Small intestine (tissue), 7 donors: ENCODE data around the gene ELOF1. TPM values are rescaled to one million over a fixed set of nuclear protein-coding genes. Genes with fewer than 3 reads are reported as not detected.

Source experiments
- DNase-seq, 2 donors: peaks; one replicate each; pipeline versions ENCODE4 v3.0.0 to v3.0.0-alpha.2; 2013
- FAIRE-seq: peaks from 2 replicates; lab custom pipeline; 2012; peaks lifted over from hg19 to GRCh38; lab: Jason Lieb, UNC
- H3K27ac ChIP-seq, 3 donors: one replicate each; pipeline ENCODE4 v1.5.1; 2013; ENCODE audit warnings: low read length in 2 of 3, mild to moderate bottlenecking in 2 of 3, control low read depth in 1 of 3, inconsistent platforms in 1 of 3, low read depth in 1 of 3, moderate library complexity in 1 of 3
- H3K27me3 ChIP-seq, 3 donors: one replicate each; pipeline ENCODE4 v1.6.1; 2013; ENCODE audit warnings: low read length in 3 of 3, inconsistent platforms in 1 of 3; ENCODE audit not compliant: control insufficient read depth in 3 of 3, insufficient read depth in 3 of 3
- H3K36me3 ChIP-seq, 3 donors: one replicate each; pipeline ENCODE4 v1.6.1; 2013; ENCODE audit warnings: low read length in 3 of 3, inconsistent platforms in 1 of 3, low read depth in 1 of 3, mild to moderate bottlenecking in 1 of 3, moderate library complexity in 1 of 3; ENCODE audit not compliant: control insufficient read depth in 3 of 3, insufficient read depth in 2 of 3
- H3K4me1 ChIP-seq, 3 donors: one replicate each; pipeline ENCODE4 v1.6.1; 2013; ENCODE audit warnings: low read length in 2 of 3, inconsistent platforms in 1 of 3, low read depth in 1 of 3, mild to moderate bottlenecking in 1 of 3, moderate library complexity in 1 of 3; ENCODE audit not compliant: control insufficient read depth in 3 of 3, insufficient read depth in 2 of 3
- H3K4me3 ChIP-seq, 3 donors: one replicate each; pipeline ENCODE4 v1.5.1; 2013; ENCODE audit warnings: low read length in 3 of 3, control low read depth in 1 of 3, inconsistent platforms in 1 of 3, low read depth in 1 of 3, mild to moderate bottlenecking in 1 of 3, moderate library complexity in 1 of 3
- H3K9me3 ChIP-seq, 2 donors: one replicate each; pipeline ENCODE4 v1.6.1; 2013; ENCODE audit warnings: low read depth in 1 of 2, low read length in 1 of 2; ENCODE audit not compliant: control insufficient read depth in 2 of 2, insufficient read depth in 1 of 2
- WGBS, 3 donors: extraction: QIAGEN DNeasy Blood & Tissue Kit; methylation state at CpG; one replicate each; pipeline ENCODE4 v1.1.7; 2013; 5-methylcytosine and 5-hydroxymethylcytosine counted together
- polyA plus RNA-seq, 4 donors: library from polyadenylated mRNA; stranded (reverse) in 3 of 4; unstranded in 1 of 4; fragments of 200-250 nt in 3 of 4; fragments of 120-200 nt in 1 of 4; gene quantifications; one replicate each; pipeline versions ENCODE4 v1.2.1 to v1.2.3, GENCODE V29; 2013
- donor health status: healthy with polysubstance abuse.
- donor health status: control.
- donor health status: control.
- donor health status: Bipolar disorder and iron deficiency.
- donor health status: healthy.

ELOF1 gene
- polyA plus RNA-seq, 4 donors = 39.0 to 80.3 (median 53.5) TPM

DNA sequence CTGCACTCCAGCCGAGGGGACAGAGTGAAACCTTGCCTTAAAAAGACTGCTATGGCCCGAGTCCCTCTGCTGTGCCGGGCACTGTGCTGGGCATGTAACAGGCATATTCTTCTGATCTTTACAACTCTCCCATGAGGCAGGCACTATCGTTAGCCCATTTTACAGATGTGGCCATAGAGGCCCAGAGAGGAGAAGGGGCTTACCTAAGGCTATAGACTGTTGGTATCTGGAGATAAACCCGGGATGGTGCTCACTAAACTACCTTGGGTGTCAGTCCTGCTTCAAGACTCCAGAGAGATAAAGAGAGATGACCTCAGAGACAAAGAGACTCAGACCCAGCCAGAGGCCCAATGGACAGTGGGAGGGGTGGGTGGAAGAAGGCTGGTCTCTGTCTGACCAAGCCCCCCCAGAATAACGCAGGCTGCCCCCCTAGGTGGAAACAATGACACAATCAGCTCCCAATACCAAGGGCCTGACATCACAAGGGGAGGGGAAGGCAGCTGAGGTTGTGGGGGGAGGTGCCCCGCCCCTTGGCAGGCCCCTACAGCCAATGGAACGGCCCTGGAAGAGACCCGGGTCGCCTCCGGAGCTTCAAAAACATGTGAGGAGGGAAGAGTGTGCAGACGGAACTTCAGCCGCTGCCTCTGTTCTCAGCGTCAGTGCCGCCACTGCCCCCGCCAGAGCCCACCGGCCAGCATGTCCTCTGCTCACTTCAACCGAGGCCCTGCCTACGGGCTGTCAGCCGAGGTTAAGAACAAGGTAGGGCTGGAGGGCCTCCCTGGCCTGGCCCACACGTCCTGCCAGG lies 20.6 kb downstream of the ELOF1 start, which contains the start of gene CNN1:
CNN1 (plus strand) TSS at position 620 of the 805 bp plus-strand sequence; CDS start at position 697, 77 bp downstream.
- FAIRE-seq (no peak), DNase-seq (peak in 1 of 2 donors; percentile 44)
- WGBS, 3 donors = 22 to 39% (median 28%) methylated on average over 20 to 21 of the region's 21 CpGs
- H3K9me3 ChIP-seq = no peaks in the 10 kb centered on the region
- peaks cover 0 to 5% (median 3%) of the 10 kb centered on the region in 3 donors for H3K4me1 ChIP-seq
- H3K4me3 ChIP-seq = peak within 1 kb of the TSS in 1 of 3 donors; percentile 41
- H3K27me3 ChIP-seq = peaks cover 0 to 34% (median 4%) of the 10 kb centered on the region in 3 donors
- H3K27ac ChIP-seq = peak within 1 kb of the TSS in 2 of 3 donors; percentile 72 to 79
- no peaks in the 10 kb centered on the region for H3K36me3 ChIP-seq

DNA sequence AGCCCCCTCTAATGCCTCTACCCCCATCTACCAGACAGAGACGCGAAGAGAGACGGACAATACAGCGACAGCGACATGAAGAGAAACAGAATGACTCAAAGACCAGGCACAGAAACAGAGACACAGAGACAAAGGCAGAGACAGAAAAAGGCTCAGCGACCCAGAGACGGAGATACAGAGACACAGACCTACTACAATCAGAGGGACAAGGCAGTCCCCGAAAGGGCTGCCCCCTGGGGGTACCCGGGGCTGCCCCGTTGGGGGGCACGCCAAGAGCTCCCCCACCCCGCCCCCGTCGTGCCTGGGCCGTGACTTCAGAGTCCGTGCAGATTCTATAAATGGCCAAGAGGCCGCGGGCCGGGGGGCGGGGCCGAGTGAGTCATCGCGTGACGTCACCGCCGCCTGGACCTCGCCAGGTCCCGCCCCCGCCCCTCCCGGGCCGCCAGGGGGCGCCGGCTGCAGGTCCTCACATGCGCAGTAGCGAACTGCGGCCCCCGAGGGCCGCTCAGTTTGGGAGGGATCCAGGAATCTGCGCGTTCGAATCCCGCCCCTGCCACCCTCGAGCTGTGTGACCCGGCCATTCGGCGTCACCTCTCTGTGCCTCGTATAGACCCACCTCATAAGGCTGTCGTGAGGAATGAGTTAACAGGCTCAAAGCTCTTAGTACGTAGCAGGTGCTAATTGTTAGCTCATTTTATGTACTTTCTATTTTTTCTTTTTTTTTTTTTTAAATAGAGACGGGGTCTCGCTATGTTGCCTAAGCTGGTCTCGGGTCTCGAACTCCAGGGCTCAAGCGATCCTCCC lies 23.0 kb downstream of the ELOF1 start:
- peaks cover 0 to 30% (median 4%) of the 10 kb centered on the region in 3 donors for H3K27me3 ChIP-seq
- H3K27ac ChIP-seq = peak overlapping the region in 2 of 3 donors; percentile 52 to 88
- peak overlapping the region in 1 of 3 donors; percentile 37 for H3K4me3 ChIP-seq
- H3K36me3 ChIP-seq = no peaks in the 10 kb centered on the region
- DNase-seq (peak; percentile 76 to 93), FAIRE-seq (no peak)
- H3K9me3 ChIP-seq = no peaks in the 10 kb centered on the region
- 11 to 14% (median 14%) methylated on average over 52 to 54 of the region's 54 CpGs for WGBS, 3 donors
- H3K4me1 ChIP-seq = peaks cover 0 to 5% (median 3%) of the 10 kb centered on the region in 3 donors

DNA sequence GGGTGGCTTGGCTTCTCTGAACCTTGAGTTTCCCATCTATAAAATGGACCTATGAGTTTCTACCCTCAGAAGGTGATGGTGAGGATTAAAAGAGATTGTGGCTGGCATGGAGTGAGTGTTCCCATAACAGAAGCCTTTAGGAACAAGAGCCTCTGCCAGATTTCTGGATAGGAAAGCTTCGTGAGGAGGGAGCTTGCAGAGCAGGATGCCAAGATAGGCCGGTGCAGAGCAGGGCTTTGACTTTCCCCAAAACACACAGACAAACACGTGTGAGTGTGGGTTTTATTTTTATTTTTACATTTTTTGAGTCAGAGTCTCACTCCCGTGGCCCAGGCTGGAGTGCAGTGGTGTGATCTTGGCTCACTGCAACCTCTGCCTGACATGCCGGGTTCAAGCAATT lies 24.1 kb downstream of the ELOF1 start:
- FAIRE-seq = no peak
- Histone ChIP-seq H3K4me1 (peaks cover 0 to 5% (median 3%) of the 10 kb centered on the region in 3 donors), H3K4me3 (no peak overlapping the region), H3K9me3 (no peaks in the 10 kb centered on the region), H3K27me3 (peaks cover 0 to 21% (median 0%) of the 10 kb centered on the region in 3 donors), H3K27ac (no peak overlapping the region), H3K36me3 (no peaks in the 10 kb centered on the region)
- DNase-seq = no peak
- 56 to 62% (median 61%) methylated on average over 5 of the region's 5 CpGs for WGBS, 3 donors

DNA sequence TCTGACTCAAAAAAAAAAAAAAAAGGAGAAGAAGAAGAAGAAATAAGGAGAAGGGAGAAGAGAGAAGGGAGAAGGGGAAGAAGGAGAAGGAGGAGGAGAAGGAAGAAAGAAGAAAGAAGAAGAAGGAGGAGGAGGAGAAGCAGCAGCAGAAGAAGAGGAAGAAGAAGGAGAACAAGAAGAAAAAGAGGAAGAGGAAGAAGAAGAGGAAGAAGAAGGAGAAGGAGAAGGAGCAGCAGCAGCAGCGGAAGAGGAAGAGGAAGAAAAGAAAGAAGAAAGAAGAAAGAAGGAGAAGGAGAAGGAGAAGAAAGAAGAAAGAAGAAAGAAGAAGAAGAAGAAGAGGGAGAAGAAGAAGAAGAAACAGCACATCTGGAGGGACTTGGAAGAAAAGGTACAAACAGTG lies 24.5 kb downstream of the ELOF1 start:
- H3K4me3 ChIP-seq = no peak overlapping the region
- peaks cover 0 to 17% (median 0%) of the 10 kb centered on the region in 3 donors for H3K27me3 ChIP-seq
- no peaks in the 10 kb centered on the region for H3K36me3 ChIP-seq
- peaks cover 0 to 5% (median 3%) of the 10 kb centered on the region in 3 donors for H3K4me1 ChIP-seq
- FAIRE-seq = no peak
- H3K9me3 ChIP-seq = no peaks in the 10 kb centered on the region
- no peak overlapping the region for H3K27ac ChIP-seq
- WGBS, 3 donors = 79 to 95% (median 85%) methylated on average over 1 of the region's 1 CpG
- DNase-seq = no peak

DNA sequence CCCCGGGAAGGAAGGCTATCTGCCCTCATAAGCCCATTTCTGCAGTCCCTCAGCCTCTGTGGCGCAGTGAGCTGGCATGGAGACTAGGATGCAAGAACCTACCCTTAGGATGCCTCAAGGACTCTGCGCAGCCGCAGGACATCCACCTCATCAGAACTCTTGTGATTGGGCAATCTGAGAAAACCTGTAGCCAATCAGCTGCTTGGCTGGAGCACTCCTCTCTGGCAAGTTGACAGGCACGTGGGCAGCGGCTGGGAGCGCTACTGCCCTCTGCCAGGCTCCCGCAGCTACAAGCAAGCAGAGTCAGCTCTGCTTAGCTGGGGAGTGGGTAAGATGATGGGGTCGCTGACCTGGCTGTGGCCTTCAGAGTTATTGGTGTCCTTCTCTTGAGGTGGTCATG lies 28.6 kb downstream of the ELOF1 start:
- WGBS, 3 donors = 19 to 24% (median 21%) methylated on average over 9 of the region's 9 CpGs
- Histone ChIP-seq H3K9me3 (no peaks in the 10 kb centered on the region), H3K4me3 (no peak overlapping the region), H3K27me3 (peaks cover 0 to 3% (median 0%) of the 10 kb centered on the region in 3 donors), H3K36me3 (peaks cover 0 to 6% (median 0%) of the 10 kb centered on the region in 3 donors), H3K4me1 (peaks cover 0 to 11% (median 8%) of the 10 kb centered on the region in 3 donors), H3K27ac (no peak overlapping the region)
- no peak for FAIRE-seq
- peak; percentile 77 to 82 for DNase-seq

DNA sequence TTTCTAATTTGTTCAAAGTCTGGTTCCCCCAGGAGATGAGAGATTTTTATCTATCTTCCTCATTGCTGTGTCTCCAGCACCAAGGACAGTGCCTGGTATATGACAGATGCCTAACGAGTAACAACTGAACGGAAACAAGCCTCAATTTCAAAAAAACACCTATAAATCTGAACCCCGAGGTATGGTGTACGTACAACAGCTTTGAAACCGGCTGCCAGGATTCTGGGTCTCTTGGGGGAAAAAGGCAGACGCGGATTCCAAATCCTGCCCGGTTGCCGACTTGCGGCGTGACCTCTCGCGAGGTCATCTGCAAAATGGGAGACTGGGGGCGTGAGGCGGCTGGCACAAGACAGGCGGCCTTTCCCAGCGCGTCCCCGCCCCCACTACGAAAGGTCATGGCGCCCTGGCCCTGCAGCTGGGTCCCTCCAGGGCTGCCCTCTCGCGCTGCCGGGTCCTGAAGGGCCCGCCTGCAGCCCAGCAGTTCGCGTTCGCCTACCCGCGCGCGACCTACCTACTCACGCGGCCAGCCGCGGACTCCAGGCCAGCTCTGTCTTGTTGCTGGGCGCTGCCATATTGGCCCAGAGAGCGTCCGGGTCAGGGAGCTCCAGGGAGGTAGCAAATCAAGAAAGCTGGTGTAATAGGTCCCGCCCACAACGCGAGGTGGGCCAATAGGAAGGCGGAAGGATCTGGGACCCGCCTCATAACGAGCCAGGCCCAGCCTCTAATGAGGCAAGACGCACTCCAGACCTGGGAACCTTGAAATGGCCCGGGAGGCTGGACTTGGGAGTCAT lies 30.3 kb downstream of the ELOF1 start, which contains the start of gene ECSIT:
ECSIT (minus strand) TSS at position 584 of the 791 bp plus-strand sequence. CDS start 9,964 bp downstream, outside the sequence.
- FAIRE-seq = no peak
- peak; percentile 99 for DNase-seq
- Histone ChIP-seq H3K36me3 (peaks cover 0 to 19% (median 0%) of the 10 kb centered on the region in 3 donors), H3K9me3 (no peaks in the 10 kb centered on the region), H3K4me3 (peak within 1 kb of the TSS; percentile 91 to 99 (median 97)), H3K27ac (peak within 1 kb of the TSS; percentile 85 to 98 (median 88)), H3K4me1 (peaks cover 0 to 9% (median 8%) of the 10 kb centered on the region in 3 donors), H3K27me3 (no peaks in the 10 kb centered on the region)
- WGBS, 3 donors = 0 to 1% (median 0%) methylated on average over 46 to 47 of the region's 47 CpGs

DNA sequence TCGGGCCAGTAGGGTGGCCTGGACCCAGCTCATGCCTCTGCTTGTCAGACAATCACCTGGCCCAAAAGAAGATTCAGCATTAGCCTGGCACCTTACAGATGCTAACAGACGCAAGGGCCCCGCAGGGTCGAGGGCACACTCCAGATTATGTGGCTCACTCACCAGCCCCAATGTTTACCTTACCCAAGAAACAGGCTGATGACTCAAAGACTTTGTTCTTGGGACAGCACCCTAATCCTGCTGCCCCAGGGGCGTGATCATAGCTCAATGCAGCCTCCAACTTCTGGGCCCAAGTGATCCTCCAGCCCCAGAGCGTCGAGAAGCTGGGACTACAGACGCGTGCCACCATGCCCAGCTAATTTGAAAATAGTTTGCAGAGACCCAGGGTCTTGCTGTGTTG lies 39.9 kb downstream of the ELOF1 start:
- Histone ChIP-seq H3K27ac (no peak overlapping the region), H3K4me1 (no peaks in the 10 kb centered on the region), H3K9me3 (no peaks in the 10 kb centered on the region), H3K27me3 (no peaks in the 10 kb centered on the region), H3K4me3 (no peak overlapping the region), H3K36me3 (peaks cover 3 to 72% (median 10%) of the 10 kb centered on the region in 3 donors)
- DNase-seq = no peak
- no peak for FAIRE-seq
- 86 to 95% (median 88%) methylated on average over 9 of the region's 9 CpGs for WGBS, 3 donors
